Lung (tissue), 12 donors: ENCODE results near the gene ALKAL2. TPM values are rescaled to one million over a fixed set of nuclear protein-coding genes. Genes with fewer than 3 reads are reported as not detected.

Source experiments
- ATAC-seq: fragments of 200-7000 bp; cut with Tn5 transposase; one replicate; pipeline ENCODE4 v1.9.1; 2020; ENCODE audit warnings: moderate number of reproducible peaks; ENCODE audit not compliant: insufficient read depth, low FRiP score
- DNase-seq, 3 donors: peaks; one replicate each; pipeline ENCODE4 v3.0.0-alpha.2; 2013 to 2017
- H3K27ac ChIP-seq, 2 donors: one replicate each; pipeline ENCODE4 v1.5.1; 2013; ENCODE audit warnings: mild to moderate bottlenecking in 2 of 2, moderate library complexity in 2 of 2, control low read depth in 1 of 2, inconsistent platforms in 1 of 2, low read depth in 1 of 2, low read length in 1 of 2
- H3K27me3 ChIP-seq, 3 donors: one replicate each; pipeline ENCODE4 v1.5.1; 2013; ENCODE audit warnings: low read length in 2 of 3; ENCODE audit not compliant: control insufficient read depth in 3 of 3, insufficient read depth in 3 of 3
- H3K36me3 ChIP-seq, 4 donors: one replicate each; pipeline ENCODE4 v1.5.1; 2013; ENCODE audit warnings: low read length in 4 of 4, mild to moderate bottlenecking in 1 of 4, moderate library complexity in 1 of 4; ENCODE audit not compliant: control insufficient read depth in 4 of 4, insufficient read depth in 4 of 4
- H3K4me1 ChIP-seq, 5 donors: one replicate each; pipeline ENCODE4 v1.5.1; 2013; ENCODE audit warnings: low read length in 5 of 5, mild to moderate bottlenecking in 2 of 5, moderate library complexity in 1 of 5; ENCODE audit not compliant: control insufficient read depth in 5 of 5, insufficient read depth in 5 of 5
- H3K4me3 ChIP-seq: one replicate; pipeline ENCODE4 v1.5.1; 2013; ENCODE audit warnings: mild to moderate bottlenecking, control low read depth, moderate library complexity
- H3K9ac ChIP-seq, 2 donors: one replicate each; pipeline ENCODE4 v1.5.1; 2013; ENCODE audit warnings: low read length in 2 of 2, control low read depth in 1 of 2; ENCODE audit not compliant: insufficient read depth in 1 of 2
- H3K9me3 ChIP-seq, 4 donors: one replicate each; pipeline ENCODE4 v1.5.1; 2013; ENCODE audit warnings: low read length in 3 of 4, mild to moderate bottlenecking in 1 of 4, moderate library complexity in 1 of 4; ENCODE audit not compliant: control insufficient read depth in 4 of 4, insufficient read depth in 3 of 4
- WGBS, 2 donors: extraction: QIAGEN DNeasy Blood & Tissue Kit; methylation state at CpG; one replicate each; pipeline ENCODE4 v1.1.7; 2013; 5-methylcytosine and 5-hydroxymethylcytosine counted together
- polyA plus RNA-seq, 2 donors: library from polyadenylated mRNA; stranded (reverse); fragments of 200-250 nt; gene quantifications; one replicate each; pipeline ENCODE4 v1.2.1, GENCODE V29; 2013
- total RNA-seq, 2 donors: library from RNA; depleted of rRNA in 1 of 2; stranded (reverse); fragments of >200 nt in 1 of 2; gene quantifications; one replicate each; pipeline ENCODE4 v1.2.1, GENCODE V29; 2014 to 2021
- TF ChIP-seq, protein P1 (sequence below): IDR thresholded peaks from 2 replicates; pipeline ENCODE4 v1.5.1; 2012; ENCODE audit warnings: mild to moderate bottlenecking; ENCODE audit errors: control extremely low read depth, extremely low read depth
- donor health status: control.
- donor health status: control.
- donor health status: Bipolar disorder and iron deficiency.
- donor health status: healthy.
- donor health status: DM: yes; HTN: yes; CAD: no.

ALKAL2 gene
- total and polyA plus RNA-seq, 4 donors = 13.4 to 31.3 (median 19.1) TPM

DNA sequence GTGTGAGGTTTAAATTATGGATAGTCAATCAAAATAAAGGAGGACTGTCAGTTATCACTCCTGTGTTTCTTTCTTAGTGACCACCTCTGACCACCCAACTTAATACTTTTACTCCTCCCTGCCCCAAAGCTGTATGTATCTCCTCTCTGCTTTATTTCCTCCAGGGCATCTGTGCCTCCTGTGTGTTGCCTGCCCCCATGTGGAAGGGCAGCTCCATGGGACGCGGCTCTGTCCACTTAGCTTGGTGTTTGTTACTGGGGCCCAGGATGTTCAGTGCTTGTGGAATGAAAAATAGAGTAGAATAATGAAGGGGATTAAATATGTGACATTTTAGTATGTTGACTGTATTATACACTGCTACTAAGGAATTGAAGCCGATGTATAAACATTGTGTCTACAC lies 13.4 kb downstream of the ALKAL2 start:
- Histone ChIP-seq H3K9me3 (no peaks in the 10 kb centered on the region), H3K27ac (no peak overlapping the region), H3K27me3 (no peaks in the 10 kb centered on the region), H3K9ac (no peak overlapping the region), H3K4me1 (peaks cover 3 to 20% (median 6%) of the 10 kb centered on the region in 5 donors), H3K4me3 (no peak overlapping the region), H3K36me3 (peaks cover 16 to 25% (median 23%) of the 10 kb centered on the region in 4 donors)
- DNase-seq (no peak), ATAC-seq (no peak)
- TF ChIP-seq, protein P1, sequence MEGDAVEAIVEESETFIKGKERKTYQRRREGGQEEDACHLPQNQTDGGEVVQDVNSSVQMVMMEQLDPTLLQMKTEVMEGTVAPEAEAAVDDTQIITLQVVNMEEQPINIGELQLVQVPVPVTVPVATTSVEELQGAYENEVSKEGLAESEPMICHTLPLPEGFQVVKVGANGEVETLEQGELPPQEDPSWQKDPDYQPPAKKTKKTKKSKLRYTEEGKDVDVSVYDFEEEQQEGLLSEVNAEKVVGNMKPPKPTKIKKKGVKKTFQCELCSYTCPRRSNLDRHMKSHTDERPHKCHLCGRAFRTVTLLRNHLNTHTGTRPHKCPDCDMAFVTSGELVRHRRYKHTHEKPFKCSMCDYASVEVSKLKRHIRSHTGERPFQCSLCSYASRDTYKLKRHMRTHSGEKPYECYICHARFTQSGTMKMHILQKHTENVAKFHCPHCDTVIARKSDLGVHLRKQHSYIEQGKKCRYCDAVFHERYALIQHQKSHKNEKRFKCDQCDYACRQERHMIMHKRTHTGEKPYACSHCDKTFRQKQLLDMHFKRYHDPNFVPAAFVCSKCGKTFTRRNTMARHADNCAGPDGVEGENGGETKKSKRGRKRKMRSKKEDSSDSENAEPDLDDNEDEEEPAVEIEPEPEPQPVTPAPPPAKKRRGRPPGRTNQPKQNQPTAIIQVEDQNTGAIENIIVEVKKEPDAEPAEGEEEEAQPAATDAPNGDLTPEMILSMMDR = no peak
- 93 to 98% methylated on average over 3 of the region's 3 CpGs for WGBS, 2 donors

DNA sequence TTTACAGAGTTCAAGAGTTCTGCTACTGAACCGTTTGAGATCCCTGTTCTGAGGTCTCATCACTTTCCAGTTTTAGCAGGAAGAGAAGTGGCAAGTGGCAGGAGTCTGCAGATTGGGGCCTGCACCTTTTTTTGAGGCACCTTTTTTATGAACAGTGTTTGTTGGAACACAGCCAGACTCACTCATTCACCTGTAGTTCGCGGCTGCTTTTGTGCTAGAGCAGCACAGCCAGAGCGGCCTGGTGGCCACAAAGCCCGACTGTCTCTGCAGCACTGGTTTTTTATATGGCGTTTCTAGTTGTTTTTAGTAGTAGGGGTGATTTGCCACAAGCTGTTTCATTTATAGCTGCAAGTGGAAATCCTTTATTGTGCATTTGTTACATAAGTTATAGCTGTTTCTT lies 14.6 kb downstream of the ALKAL2 start:
- WGBS, 2 donors = 55 to 66% methylated on average over 6 of the region's 6 CpGs
- no peak overlapping the region for H3K27ac ChIP-seq
- H3K27me3 ChIP-seq = no peaks in the 10 kb centered on the region
- no peak overlapping the region for H3K4me3 ChIP-seq
- no peaks in the 10 kb centered on the region for H3K9me3 ChIP-seq
- TF ChIP-seq, protein P1 = no peak
- ATAC-seq = no peak
- no peak overlapping the region for H3K9ac ChIP-seq
- DNase-seq = peak in 2 of 3 donors; percentile 52 to 71
- H3K4me1 ChIP-seq = peaks cover 0 to 20% (median 8%) of the 10 kb centered on the region in 5 donors
- peaks cover 14 to 21% (median 19%) of the 10 kb centered on the region in 4 donors for H3K36me3 ChIP-seq

DNA sequence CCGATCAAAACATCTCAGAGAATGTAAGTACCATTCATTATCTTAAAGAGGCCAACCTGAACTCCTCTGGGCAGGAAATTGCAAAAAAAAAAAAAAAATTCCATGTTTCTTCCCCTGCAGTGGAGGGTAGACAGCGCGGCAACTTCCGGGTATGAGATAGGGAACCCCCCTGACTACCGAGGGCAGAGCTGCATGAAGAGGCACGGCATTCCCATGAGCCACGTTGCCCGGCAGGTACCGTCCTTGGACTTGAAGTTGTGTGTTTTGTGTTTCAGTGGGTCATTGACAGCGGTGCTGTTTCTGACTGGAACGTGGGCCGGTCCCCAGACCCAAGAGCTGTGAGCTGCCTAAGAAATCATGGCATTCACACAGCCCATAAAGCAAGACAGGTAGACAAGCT lies 16.0 kb downstream of the ALKAL2 start:
- Histone ChIP-seq H3K36me3 (peaks cover 8 to 13% (median 11%) of the 10 kb centered on the region in 4 donors), H3K9me3 (no peaks in the 10 kb centered on the region), H3K9ac (no peak overlapping the region), H3K4me1 (peaks cover 0 to 20% (median 8%) of the 10 kb centered on the region in 5 donors), H3K27me3 (no peaks in the 10 kb centered on the region), H3K27ac (peak overlapping the region in 1 of 2 donors; percentile 35), H3K4me3 (no peak overlapping the region)
- TF ChIP-seq, protein P1 = no peak
- ATAC-seq (no peak), DNase-seq (no peak)
- WGBS, 2 donors = 75 to 87% methylated on average over 12 of the region's 12 CpGs

DNA sequence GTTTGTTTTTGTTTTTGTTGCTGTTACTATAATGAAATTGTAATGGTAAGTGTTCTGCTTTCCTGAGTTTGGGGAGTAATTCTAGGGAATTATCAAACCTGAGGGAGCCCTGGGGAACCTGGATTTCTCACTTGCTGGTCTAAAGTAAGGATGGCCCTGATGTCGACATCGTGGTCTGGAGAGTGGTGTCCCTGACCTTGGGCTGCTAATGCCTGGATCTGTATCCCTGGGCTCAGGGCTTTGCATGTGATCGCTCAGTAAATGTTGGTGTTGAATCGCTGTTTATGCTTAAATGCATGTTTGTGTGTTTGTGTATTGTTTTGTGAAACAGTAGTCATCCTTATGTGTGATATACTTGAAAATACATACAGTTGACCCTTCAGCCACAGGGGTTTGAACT lies 17.0 kb downstream of the ALKAL2 start:
- TF ChIP-seq, protein P1 = no peak
- WGBS, 2 donors = 97 to 100% methylated on average over 4 of the region's 4 CpGs
- Histone ChIP-seq H3K4me1 (peaks cover 6 to 20% (median 9%) of the 10 kb centered on the region in 5 donors), H3K27ac (no peak overlapping the region), H3K9me3 (no peaks in the 10 kb centered on the region), H3K4me3 (no peak overlapping the region), H3K9ac (no peak overlapping the region), H3K27me3 (no peaks in the 10 kb centered on the region), H3K36me3 (peaks cover 3 to 10% (median 7%) of the 10 kb centered on the region in 4 donors)
- DNase-seq = no peak
- no peak for ATAC-seq
